Uterus (tissue), 4 donors: ENCODE data around the gene RBFOX2. TPM values are rescaled to one million over a fixed set of nuclear protein-coding genes. Genes with fewer than 3 reads are reported as not detected.
"Not testable (repeated sequence)": the region's sequence is repeated elsewhere in the genome, so short reads cannot be mapped to it uniquely, and the experiment has no call there.

Source experiments
- DNase-seq, 2 donors: peaks; one replicate each; pipeline ENCODE4 v3.0.0-alpha.2; 2019 to 2020
- H3K27ac ChIP-seq, 2 donors: fragments of 200-600 bp; sonication (generic); 1 replicate in 1 of 2; 2 replicates in 1 of 2; pipeline ENCODE4 v1.5.1; 2016 to 2018
- H3K27me3 ChIP-seq, 2 donors: fragments of 200-600 bp; sonication (generic); one replicate each; pipeline ENCODE4 v1.5.1; 2018 to 2019; ENCODE audit warnings: control low read depth in 1 of 2
- H3K36me3 ChIP-seq, 2 donors: fragments of 200-600 bp; sonication (generic); one replicate each; pipeline ENCODE4 v1.5.1; 2019; ENCODE audit warnings: control low read depth in 1 of 2
- H3K4me1 ChIP-seq, 2 donors: fragments of 200-600 bp; sonication (generic); one replicate each; pipeline ENCODE4 v1.5.1; 2018 to 2019; ENCODE audit warnings: control low read depth in 1 of 2
- H3K4me3 ChIP-seq, 2 donors: fragments of 200-600 bp; sonication (generic); 1 replicate in 1 of 2; 2 replicates in 1 of 2; pipeline ENCODE4 v1.5.1; 2018 to 2019; ENCODE audit warnings: mild to moderate bottlenecking in 1 of 2
- H3K9me3 ChIP-seq, 2 donors: fragments of 200-600 bp; sonication (generic); one replicate each; pipeline ENCODE4 v1.5.1; 2019; ENCODE audit warnings: control low read depth in 1 of 2
- CTCF ChIP-seq, 4 experiments: fragments of 200-600 bp in 2 of 4; fragments of 450-650 bp in 2 of 4; sonication (generic) in 2 of 4; IDR thresholded peaks; one replicate each; pipeline ENCODE4 v1.5.1; 2016 to 2019; ENCODE audit warnings: antibody characterized with exemption in 4 of 4, mild to moderate bottlenecking in 2 of 4, moderate library complexity in 1 of 4
- POLR2A ChIP-seq, 2 donors: fragments of 450-650 bp; IDR thresholded peaks; one replicate each; pipeline ENCODE4 v1.6.1; 2016; ENCODE audit warnings: antibody characterized with exemption in 2 of 2, mild to moderate bottlenecking in 1 of 2, moderate library complexity in 1 of 2
- intact Hi-C: fragments of 100-400 bp; cut with DNase I; formaldehyde crosslinking; loops from one replicate; pipeline ENCODE4 v1.15.1; 2023; ENCODE audit warnings: low total_unique reads
- total RNA-seq, 4 donors: library from RNA; depleted of rRNA in 3 of 4; stranded (reverse); fragments of >200 nt in 3 of 4; gene quantifications; one replicate each; pipeline versions ENCODE4 v1.1.0 to v1.2.4, GENCODE V29; 2014 to 2023
- donor health status: DM: yes; HTN: yes; CAD: no.

RBFOX2 gene
- total RNA-seq, 4 donors from 2014 or later = 81.0 to 311 (median 147) TPM

GRCh38 chr22:35739076-35739930 is 289.3 kb downstream of the RBFOX2 start:
- no peaks in the 10 kb centered on the region for H3K27me3 ChIP-seq
- H3K9me3 ChIP-seq = no peaks in the 10 kb centered on the region
- H3K36me3 ChIP-seq = no peaks in the 10 kb centered on the region
- DNase-seq = no peak
- H3K4me1 ChIP-seq = no peaks in the 10 kb centered on the region
- no peak overlapping the region for H3K27ac ChIP-seq
- intact Hi-C loops = loop anchor here (2.0 kb wide), 1 partner anchor 15 kb away; no protein-coding TSS in a partner anchor
- no peak overlapping the region for H3K4me3 ChIP-seq
- TF ChIP-seq POLR2A (IDR thresholded peaks at IDR 0.05) = no peak
- TF ChIP-seq CTCF (IDR thresholded peaks at IDR 0.05) = peak in 1 of 4 experiments; percentile 13

GRCh38 chr22:35737886-35738285 is 290.7 kb downstream of the RBFOX2 start:
- not testable (repeated sequence) for H3K4me3 ChIP-seq, H3K36me3 ChIP-seq, H3K27me3 ChIP-seq, H3K4me1 ChIP-seq, H3K27ac ChIP-seq, H3K9me3 ChIP-seq, DNase-seq
- intact Hi-C loops = loop anchor here (2.0 kb wide), 1 partner anchor 13 kb away; no protein-coding TSS in a partner anchor

- intact Hi-C loops = no loop called here
These were observed 291.9 kb downstream of the RBFOX2 start for GRCh38 chr22:35736701-35737100.

GRCh38 chr22:35736166-35736565 is 292.5 kb downstream of the RBFOX2 start:
- no peak for DNase-seq
- intact Hi-C loops = no loop called here
- H3K27ac ChIP-seq = no peak overlapping the region
- H3K27me3 ChIP-seq = no peaks in the 10 kb centered on the region
- no peaks in the 10 kb centered on the region for H3K36me3 ChIP-seq
- H3K9me3 ChIP-seq = no peaks in the 10 kb centered on the region
- H3K4me1 ChIP-seq = no peaks in the 10 kb centered on the region
- H3K4me3 ChIP-seq = no peak overlapping the region
- no peak for TF ChIP-seq POLR2A (IDR thresholded peaks at IDR 0.05)
- no peak for TF ChIP-seq CTCF (IDR thresholded peaks at IDR 0.05)

More at GRCh38 chr22:35736701-35737100, 291.9 kb downstream of the RBFOX2 start:
- Histone ChIP-seq H3K4me3 (no peak overlapping the region), H3K36me3 (no peaks in the 10 kb centered on the region), H3K4me1 (no peaks in the 10 kb centered on the region), H3K27ac (no peak overlapping the region), H3K27me3 (no peaks in the 10 kb centered on the region), H3K9me3 (no peaks in the 10 kb centered on the region)
- TF ChIP-seq POLR2A (IDR thresholded peaks at IDR 0.05) = no peak
- no peak for TF ChIP-seq CTCF (IDR thresholded peaks at IDR 0.05)
- DNase-seq = no peak

GRCh38 chr22:35735542-35735941 is 293.1 kb downstream of the RBFOX2 start:
- H3K4me1 ChIP-seq = no peaks in the 10 kb centered on the region
- H3K27ac ChIP-seq = no peak overlapping the region
- no peaks in the 10 kb centered on the region for H3K27me3 ChIP-seq
- no peak overlapping the region for H3K4me3 ChIP-seq
- no peak for DNase-seq
- TF ChIP-seq CTCF (IDR thresholded peaks at IDR 0.05) = no peak
- TF ChIP-seq POLR2A (IDR thresholded peaks at IDR 0.05) = no peak
- no peaks in the 10 kb centered on the region for H3K36me3 ChIP-seq
- H3K9me3 ChIP-seq = no peaks in the 10 kb centered on the region
- intact Hi-C loops = no loop called here
